ENCODE results near the gene ANKFY1.

GRCh38 chr17:4248504-4249277 lies 15.1 kb downstream of the ANKFY1 start:
- TF ChIP-seq CTCF (IDR thresholded peaks at IDR 0.05), result no peak
- no peak for TF ChIP-seq YY1 (IDR thresholded peaks at IDR 0.05; ENCODE audit: low read depth)
- TF ChIP-seq GATA2 (CRISPR knock-in tag; IDR thresholded peaks at IDR 0.05), result no peak
- no peak for TF ChIP-seq EP300 (IDR thresholded peaks at IDR 0.05; ENCODE audit: borderline replicate concordance in 1 of 2, low read depth in 1 of 2, low read length in 1 of 2)
- no peak for TF ChIP-seq NFIC (IDR thresholded peaks at IDR 0.05; ENCODE audit: borderline replicate concordance)
- no peak for TF ChIP-seq POLR2AphosphoS5 (IDR thresholded peaks at IDR 0.05; ENCODE audit: low read depth, low read length)
- no peak for TF ChIP-seq RFX5 (IDR thresholded peaks at IDR 0.05; ENCODE audit: low read length)
- TF ChIP-seq MXI1 (IDR thresholded peaks at IDR 0.05; ENCODE audit: low read depth, low read length), result no peak
- no peak for TF ChIP-seq RAD21 (IDR thresholded peaks at IDR 0.05; ENCODE audit: low read length)
- no peak for TF ChIP-seq ZBTB33 (IDR thresholded peaks at IDR 0.05; ENCODE audit: borderline replicate concordance, low read depth)
- no peak for TF ChIP-seq NRF1 (IDR thresholded peaks at IDR 0.05; ENCODE audit: low read depth, low read length)
- TF ChIP-seq MAX (IDR thresholded peaks at IDR 0.05; ENCODE audit: low read depth), result no peak

Measured in SK-N-SH (cell line).